ENCODE results near the gene OR6A2. TPM values are rescaled to one million over a fixed set of nuclear protein-coding genes. Genes with fewer than 3 reads are reported as not detected.
"Not testable (repeated sequence)": the region's sequence is repeated elsewhere in the genome, so short reads cannot be mapped to it uniquely, and the experiment has no call there.

The OR6A2 gene
- 1.9 TPM for total RNA-seq (ENCODE audit: insufficient read depth, low replicate concordance)

DNA sequence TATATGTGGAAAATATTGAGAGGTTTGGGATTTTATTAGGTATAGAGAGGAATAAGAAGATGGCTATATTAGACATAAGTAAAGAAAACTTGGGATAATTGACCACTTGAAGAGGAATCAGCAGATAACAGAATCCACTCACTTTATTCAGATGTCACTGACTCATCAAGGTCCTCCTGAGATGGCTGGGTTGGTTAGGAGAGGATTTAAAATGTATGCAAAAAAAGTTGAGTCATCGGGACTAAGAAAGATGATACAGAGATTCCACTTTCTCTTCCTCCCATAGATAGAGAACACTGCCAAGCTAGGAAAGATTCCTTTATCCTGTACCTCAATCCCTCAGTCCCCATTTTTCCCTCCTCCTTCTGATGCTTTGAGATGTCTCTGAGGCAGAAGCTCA, at the start of gene OR6A2:
TSS of gene OR6A2 (minus strand) at position 288 of the 400 bp plus-strand sequence. CDS start 3,981 bp downstream, outside the sequence.
- no peak for DNase-seq (ENCODE audit: low spot score)

DNA sequence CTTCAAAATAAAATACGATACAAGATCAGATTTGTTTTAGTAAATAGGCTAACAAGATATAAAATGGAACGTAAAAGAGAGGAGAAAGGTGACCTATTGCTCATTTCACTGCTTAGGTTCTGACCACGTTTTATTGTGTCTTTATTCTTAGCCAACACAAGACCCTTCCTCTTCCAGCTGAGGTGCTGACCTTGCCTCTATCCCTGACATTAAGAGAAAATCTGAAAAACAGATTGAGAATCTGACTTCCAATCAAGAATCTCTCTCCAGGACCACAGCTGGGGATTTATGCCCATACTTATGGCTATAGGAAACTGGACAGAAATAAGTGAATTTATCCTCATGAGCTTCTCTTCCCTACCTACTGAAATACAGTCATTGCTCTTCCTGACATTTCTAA, 45.9 kb upstream of the OR6A2 start, which contains the start of gene OR10A5:
TSS of gene OR10A5 (plus strand) at position 301 of the 400 bp plus-strand sequence. CDS start at position 301, 0 bp downstream.
- DNase-seq (ENCODE audit: low spot score) = no peak

DNA sequence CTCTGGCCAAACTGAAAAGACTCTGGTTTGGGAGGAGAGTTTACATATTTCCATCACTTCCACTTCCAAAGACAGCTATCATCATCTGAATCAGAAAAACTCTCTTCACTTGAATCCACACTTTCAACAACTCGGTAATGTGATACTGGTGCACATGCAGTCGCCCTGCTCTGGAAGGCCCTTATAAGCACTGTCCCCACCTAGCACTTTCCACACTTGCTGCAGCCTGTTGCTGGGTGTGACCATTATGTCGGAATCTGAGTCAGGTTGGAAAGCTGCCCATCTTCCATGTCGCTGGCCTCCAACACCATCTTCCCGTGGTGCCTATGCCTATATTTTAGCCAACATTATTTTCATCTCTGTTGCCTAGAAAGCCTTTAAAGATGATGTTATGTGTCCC, 44.9 kb upstream of the OR6A2 start:
- DNase-seq (ENCODE audit: low spot score) = no peak

GRCh38 chr11:6843670-6844069, 44.2 kb upstream of the OR6A2 start:
- DNase-seq (ENCODE audit: low spot score) = no peak

DNA sequence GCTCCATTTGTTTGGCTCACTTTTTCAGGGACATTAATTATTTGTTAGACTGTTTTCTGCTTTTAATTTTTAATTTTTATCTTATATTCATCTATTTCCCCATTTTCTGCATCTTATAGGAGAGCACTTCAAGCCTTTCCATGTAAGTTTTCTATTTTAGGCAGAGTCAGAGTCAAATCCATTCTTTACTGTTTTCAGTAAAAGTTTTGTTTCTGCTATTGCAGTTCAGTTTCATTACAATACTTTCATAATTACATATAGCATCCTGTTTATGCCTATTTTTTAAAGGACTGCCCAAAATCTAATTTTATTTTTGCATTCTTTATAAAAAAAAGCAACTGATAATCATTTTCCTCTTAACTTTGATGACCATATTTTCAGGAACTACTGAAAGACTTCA, 42.2 kb upstream of the OR6A2 start:
- DNase-seq (ENCODE audit: low spot score) = no peak

DNA sequence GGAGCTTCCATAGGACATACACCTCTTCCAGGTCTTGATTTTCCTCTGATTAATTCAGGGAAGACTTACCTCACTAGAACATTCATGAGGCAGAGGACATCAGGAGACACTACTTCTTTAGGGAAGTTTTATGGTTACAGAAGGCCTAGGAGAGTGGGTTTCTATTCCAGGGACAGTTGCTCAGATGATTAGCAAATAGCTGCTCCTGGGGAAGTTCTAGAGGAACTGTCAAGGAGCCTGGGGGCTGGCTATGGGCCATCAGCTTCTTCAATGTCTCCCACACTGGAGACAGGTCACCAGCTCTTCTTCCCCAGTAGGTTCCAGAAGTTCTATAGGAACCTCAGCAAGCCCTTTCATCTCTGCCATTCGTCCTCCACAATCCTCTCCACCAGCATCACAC, 34.5 kb upstream of the OR6A2 start:
- DNase-seq (ENCODE audit: low spot score) = no peak

GRCh38 chr11:6833356-6833755, 33.9 kb upstream of the OR6A2 start:
- DNase-seq (ENCODE audit: low spot score) = no peak

- DNase-seq (ENCODE audit: low spot score) = no peak
Observed at GRCh38 chr11:6828103-6828502, 28.6 kb upstream of the OR6A2 start.

- DNase-seq (ENCODE audit: low spot score) = no peak
Observed at GRCh38 chr11:6825231-6825744, 25.8 kb upstream of the OR6A2 start.

DNA sequence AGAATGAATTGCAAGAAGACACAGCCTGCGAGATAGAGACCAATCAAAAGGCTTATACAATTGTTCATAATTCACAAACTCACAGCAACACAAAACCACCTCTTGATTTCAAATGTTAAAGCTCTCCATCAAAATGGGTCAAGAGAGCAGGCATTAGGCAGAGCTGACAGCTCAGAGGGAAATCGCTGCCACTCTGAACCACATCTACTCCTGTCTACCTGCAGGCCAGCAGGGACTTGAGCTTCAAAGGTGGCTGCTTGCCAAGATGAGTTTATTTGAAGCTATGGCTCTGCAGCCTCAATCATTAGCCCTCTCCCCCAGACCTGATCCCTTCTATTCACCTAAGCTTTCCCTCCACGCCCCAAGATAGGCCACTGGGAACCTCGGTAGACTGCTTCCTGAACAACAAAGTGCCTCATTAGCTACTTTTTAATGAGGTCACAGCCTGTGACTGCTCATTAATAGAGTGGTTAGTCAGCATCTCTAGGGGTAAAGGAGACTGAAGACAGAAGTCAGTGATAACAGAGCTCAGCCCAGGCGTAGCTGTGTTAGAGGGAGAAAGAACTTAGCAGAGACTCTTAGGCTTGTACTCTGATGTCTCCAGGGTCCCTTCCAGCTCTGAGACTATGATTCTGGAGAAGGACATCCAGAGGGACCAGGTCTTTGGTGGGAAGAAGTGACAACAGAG, 24.8 kb upstream of the OR6A2 start:
- DNase-seq (ENCODE audit: low spot score) = no peak

DNA sequence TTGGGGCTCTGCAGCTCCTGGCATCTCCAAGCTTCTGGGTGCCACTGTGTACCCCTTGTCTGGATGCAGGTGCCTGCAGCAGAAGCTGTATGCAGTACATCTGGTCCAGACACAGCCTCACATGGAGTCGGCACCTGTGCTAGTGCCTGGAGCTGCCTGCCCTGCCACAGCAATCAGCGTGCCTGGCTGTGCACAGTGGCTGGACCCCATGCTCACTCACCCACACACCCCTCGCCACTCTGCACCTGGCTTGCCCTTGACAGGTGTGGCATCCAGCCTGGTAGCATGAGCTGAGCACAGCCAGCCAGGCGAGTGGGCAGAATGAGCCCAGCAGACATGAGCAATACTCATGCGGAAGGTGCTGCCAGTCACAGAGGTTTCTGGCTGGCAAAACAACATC, 19.5 kb upstream of the OR6A2 start:
- no peak for DNase-seq (ENCODE audit: low spot score)

DNA sequence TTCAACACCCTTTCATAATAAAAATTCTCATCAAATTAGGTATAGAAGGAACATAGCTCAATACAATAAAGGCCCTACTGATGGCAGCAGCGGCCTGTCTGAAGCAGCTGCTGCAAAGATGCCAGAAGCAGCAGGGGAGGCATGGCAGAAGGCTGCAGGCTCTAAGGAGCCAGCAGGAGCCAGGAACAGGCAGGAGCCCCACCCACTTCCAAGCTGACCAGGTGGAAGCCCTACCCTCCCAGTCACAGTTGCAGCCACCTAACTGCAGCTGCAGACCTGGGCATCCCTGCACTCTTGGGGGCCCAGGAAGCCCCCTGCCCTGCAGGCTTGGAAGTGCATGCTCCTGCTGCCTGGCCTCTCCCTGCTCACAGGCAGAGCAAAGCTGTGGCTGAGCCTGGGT, 18.2 kb upstream of the OR6A2 start:
- no peak for DNase-seq (ENCODE audit: low spot score)

DNA sequence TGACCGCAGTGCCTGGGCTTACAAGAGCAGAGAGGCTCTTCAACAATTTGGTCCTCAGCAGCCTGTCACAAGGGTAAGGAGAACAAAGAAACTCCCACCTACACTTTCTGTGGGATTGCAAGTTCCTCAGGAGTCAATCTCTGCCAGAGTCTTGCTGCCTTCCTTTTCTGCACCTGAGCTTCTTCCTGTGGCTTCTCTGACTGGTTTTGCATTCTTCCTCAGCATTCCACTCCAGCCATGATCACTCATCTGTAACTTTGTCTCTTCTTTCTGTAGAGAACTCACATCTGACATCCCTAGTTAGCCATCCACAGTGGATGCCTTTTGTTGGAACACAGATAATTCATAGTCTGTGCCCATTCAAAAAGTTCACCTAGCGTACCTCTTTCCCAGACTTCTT, 14.2 kb upstream of the OR6A2 start:
- DNase-seq (ENCODE audit: low spot score) = no peak

- no peak for DNase-seq (ENCODE audit: low spot score)
Observed at GRCh38 chr11:6812390-6813005, 13.0 kb upstream of the OR6A2 start.

DNA sequence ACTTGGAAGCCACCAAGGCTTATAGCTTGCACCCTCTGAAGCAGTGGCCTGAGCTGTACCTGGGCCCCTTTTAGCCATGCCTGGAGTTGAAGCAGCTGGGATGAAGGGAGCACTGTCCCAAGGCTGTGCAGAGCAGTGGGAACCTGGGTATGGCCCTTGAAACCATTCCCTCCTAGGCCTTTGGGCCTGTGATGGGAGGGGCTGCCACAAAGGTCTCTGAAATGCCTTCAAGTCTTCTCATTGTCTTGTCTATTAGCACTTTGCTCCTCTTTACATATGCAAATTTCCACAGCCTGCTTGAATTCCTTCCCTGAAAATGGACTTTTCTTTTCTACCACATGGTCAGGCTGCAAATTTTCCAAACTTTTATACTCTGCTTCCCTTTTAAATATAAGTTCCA, 1.6 kb upstream of the OR6A2 start:
- DNase-seq (ENCODE audit: low spot score) = not testable (repeated sequence)

DNA sequence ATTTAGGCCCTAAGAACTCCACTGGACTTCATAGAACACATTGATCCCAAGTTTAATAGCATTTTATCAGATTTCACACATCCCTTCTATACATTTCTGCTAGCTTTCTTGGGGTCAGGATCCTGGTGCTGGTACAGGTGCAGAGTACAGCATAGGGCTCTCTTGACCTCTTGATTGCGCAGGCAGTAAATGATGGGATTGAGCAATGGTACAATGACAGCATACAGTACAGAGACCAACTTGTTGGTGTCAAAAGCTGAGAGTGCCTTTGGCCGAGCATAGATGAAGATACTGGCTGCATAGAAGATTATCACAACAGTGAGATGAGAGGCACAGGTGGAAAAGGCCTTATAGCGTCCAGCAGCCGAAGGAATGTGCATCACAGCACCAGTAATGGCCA, 4.8 kb downstream of the OR6A2 start:
- DNase-seq (ENCODE audit: low spot score) = no peak

GRCh38 chr11:6790546-6790945, 8.9 kb downstream of the OR6A2 start:
- DNase-seq (ENCODE audit: low spot score) = no peak

GRCh38 chr11:6782720-6783119, 16.8 kb downstream of the OR6A2 start, which contains the start of gene OR2AG1:
Gene OR2AG1 (plus strand): TSS chr11:6783020. CDS start chr11:6785038, 2,018 bp downstream.
- DNase-seq (ENCODE audit: low spot score) = no peak

DNA sequence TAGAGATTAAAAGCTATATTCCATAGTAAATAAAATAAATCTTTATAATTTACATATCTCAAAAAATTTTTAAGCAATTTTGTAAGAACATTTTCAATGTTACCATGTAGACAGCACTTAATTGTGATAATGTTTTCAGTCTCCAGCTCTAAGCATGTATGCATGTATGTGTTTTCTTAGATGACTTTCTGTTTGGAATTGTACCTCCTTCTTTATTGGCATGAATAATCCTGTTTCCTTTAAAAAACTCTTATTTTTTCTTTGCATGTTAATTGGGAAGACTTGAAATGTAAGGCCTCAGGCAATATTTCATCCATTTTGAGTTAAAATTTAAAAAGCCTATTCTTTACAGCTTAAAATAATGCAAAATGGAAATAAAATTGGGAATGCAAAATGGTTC, 18.7 kb downstream of the OR6A2 start:
- no peak for DNase-seq (ENCODE audit: low spot score)

- no peak for DNase-seq (ENCODE audit: low spot score)
Observed at GRCh38 chr11:6778518-6778917, 21.0 kb downstream of the OR6A2 start.

DNA sequence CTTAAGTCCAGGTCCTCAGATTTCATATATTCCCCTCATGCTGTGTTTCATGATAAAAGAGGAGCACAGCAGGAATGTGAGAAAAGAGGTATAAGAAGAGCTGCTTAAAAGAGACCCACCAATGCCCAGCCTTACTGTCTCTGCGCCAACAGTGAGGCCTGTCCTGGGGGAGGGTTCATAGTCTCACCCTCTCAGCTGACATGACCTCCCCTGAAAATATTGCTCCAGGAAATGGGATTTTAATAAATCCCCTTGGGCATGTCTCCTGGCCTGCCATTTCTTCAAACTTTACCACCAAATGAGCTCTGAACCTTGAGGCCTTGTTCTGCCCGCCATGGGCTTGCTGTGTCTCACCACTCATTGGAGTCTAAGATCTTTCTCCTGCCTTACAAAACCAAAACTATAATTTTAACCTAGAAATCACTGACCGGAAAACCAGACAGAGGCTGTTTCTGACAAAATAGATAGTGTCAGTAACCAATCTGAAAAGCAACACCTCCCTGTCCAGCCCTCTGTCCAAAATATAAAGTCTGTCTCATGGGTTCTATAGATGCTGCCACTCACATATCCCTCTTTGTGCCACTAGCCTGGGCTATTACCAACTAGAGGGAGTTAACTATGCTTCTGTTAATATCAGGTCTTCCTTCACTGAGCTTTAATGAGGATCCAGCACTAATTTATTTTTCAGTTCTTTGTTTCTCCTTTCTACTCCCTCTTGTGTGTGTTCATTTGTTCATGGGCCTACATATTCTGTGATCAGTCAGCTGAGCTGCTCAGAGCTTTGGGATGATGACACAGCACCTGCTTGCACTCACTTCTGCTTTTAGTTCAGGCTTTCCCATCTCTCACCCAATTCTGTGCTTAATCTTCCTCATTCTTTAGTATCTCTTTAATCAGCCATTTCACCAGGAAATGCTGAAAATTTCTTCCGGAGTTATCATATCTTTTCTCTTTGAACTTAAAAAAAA, 27.3 kb downstream of the OR6A2 start, which contains the start of gene OR2AG2:
TSS of gene OR2AG2 (minus strand) at position 51 of the 968 bp plus-strand sequence. CDS start 3,019 bp downstream, outside the sequence.
- DNase-seq (ENCODE audit: low spot score) = peak; percentile 11
